Panc1 (cell line): ENCODE results near the gene AQP5. TPM values are rescaled to one million over a fixed set of nuclear protein-coding genes. Genes with fewer than 3 reads are reported as not detected.

Source experiments
- ATAC-seq: fragments of 200-7000 bp; cut with Tn5 transposase; 2 replicates; pipeline ENCODE4 v1.9.1; 2020; ENCODE audit warnings: mild to moderate bottlenecking, moderate library complexity
- BruUV-seq: library from RNA; stranded (reverse); fragments of 400-500 nt; replicated peaks from 2 replicates; lab custom pipeline; 2021; lab: Mats Ljungman, UMichigan
- CTCF ChIA-PET: fragments of 300-600 bp; sonication (Branson Sonifier 250); formaldehyde crosslinking; loops from one replicate; lab custom pipeline; 2022; ENCODE audit warnings: antibody characterized with exemption; lab: Charles Lee
- POLR2A ChIA-PET: fragments of 300-600 bp; sonication (Branson Sonifier 250); formaldehyde crosslinking; loops from one replicate; lab custom pipeline; 2022; ENCODE audit warnings: antibody characterized with exemption; lab: Charles Lee
- DNase-seq: peaks from one replicate; pipeline ENCODE4 v3.0.0-alpha.2; 2010; ENCODE audit warnings: low read depth, low spot score
- H3K27ac ChIP-seq: 2 replicates; pipeline ENCODE4 v1.5.1; 2011; ENCODE audit warnings: mild to moderate bottlenecking, low read length, inconsistent platforms
- H3K27me3 ChIP-seq: fragments of 200-500 bp; sonication (Bioruptor generic); 2 replicates; pipeline ENCODE4 v1.6.0; 2014; ENCODE audit warnings: low read length, inconsistent platforms; ENCODE audit not compliant: control insufficient read depth, insufficient read depth
- H3K36me3 ChIP-seq: fragments of 200-500 bp; sonication (Bioruptor generic); 2 replicates; pipeline ENCODE4 v1.5.1; 2014; ENCODE audit warnings: inconsistent platforms, mild to moderate bottlenecking, low read length, moderate library complexity; ENCODE audit not compliant: control insufficient read depth, insufficient read depth
- H3K4me1 ChIP-seq: 2 replicates; pipeline ENCODE4 v1.5.1; 2011; ENCODE audit warnings: inconsistent platforms, mild to moderate bottlenecking, low read length, moderate library complexity; ENCODE audit not compliant: control insufficient read depth, insufficient read depth
- H3K4me3 ChIP-seq, 2 experiments: 2 replicates each; pipeline ENCODE4 v1.5.1; 2011 to 2012; ENCODE audit warnings: low read depth in 2 of 2, low read length in 2 of 2, mild to moderate bottlenecking in 2 of 2, inconsistent platforms in 1 of 2, moderate library complexity in 1 of 2
- H3K9me3 ChIP-seq: fragments of 200-500 bp; sonication (Bioruptor generic); 2 replicates; pipeline ENCODE4 v1.5.1; 2014; ENCODE audit warnings: low read depth, mild to moderate bottlenecking, inconsistent platforms, low read length, moderate library complexity; ENCODE audit not compliant: control insufficient read depth, insufficient read depth
- POLR2AphosphoS5 ChIP-seq: IDR thresholded peaks from 2 replicates; pipeline ENCODE4 v1.6.1; 2012; ENCODE audit warnings: mild to moderate bottlenecking, low read depth, low read length, moderate library complexity
- REST ChIP-seq, 2 experiments: IDR thresholded peaks; 2 replicates each; pipeline ENCODE4 v1.6.1; 2011 to 2012; ENCODE audit warnings: low read depth in 2 of 2, control low read depth in 1 of 2, low read length in 1 of 2, mild to moderate bottlenecking in 1 of 2, moderate library complexity in 1 of 2; ENCODE audit not compliant: insufficient read depth in 1 of 2
- SIN3A ChIP-seq: IDR thresholded peaks from 2 replicates; pipeline ENCODE4 v1.6.1; 2012; ENCODE audit warnings: low read depth, mild to moderate bottlenecking, low read length, moderate library complexity, borderline replicate concordance; ENCODE audit not compliant: insufficient read depth
- TCF7L2 ChIP-seq: IDR thresholded peaks from 2 replicates; pipeline ENCODE4 v1.6.1; 2011; ENCODE audit warnings: mild to moderate bottlenecking, low read depth, low read length, inconsistent platforms
- in situ Hi-C: cut with HindIII; loops from 2 replicates; pipeline ENCODE4 v1.10.0; 2016; ENCODE audit warnings: low sequenced_read_pairs, low pct_unique_long_range_greater_than_20kb
- intact Hi-C: fragments of 100-400 bp; cut with micrococcal nuclease; formaldehyde crosslinking; loops from one replicate; pipeline ENCODE4 v1.10.0; 2022; ENCODE audit not compliant: unreplicated experiment
- total RNA-seq: library from RNA; stranded (reverse); gene quantifications from one replicate; pipeline ENCODE4 v1.2.1, GENCODE V29; 2021; ENCODE audit not compliant: unreplicated experiment
- TF ChIP-seq, protein P1 (sequence below): fragments of 450-650 bp; IDR thresholded peaks from 2 replicates; pipeline ENCODE4 v1.5.1; 2017; ENCODE audit warnings: mild to moderate bottlenecking

Gene AQP5
- total RNA-seq, 1 experiment from 2014 or later, result 0.72 TPM

DNA sequence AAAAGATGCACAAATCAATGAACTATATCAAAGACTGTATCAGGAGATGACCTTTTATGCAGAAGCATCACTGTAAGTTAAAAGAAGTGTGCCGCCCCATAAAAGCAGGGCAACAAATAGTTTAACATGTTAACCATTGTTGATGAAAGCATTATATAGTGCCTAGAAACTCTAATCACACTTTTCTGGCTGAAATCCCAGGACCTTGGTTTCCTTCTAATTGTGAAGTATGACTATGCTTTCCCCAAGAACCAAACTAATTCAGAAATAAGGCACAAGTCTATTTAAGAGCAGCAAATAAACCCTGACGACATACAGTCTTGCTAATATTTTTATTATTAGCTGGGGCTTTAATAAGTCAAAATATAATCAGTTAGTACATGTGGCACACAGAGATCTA lies 41.9 kb downstream of the AQP5 start:
- intact Hi-C loops, result no loop called here
- no peak overlapping the region for H3K4me3 ChIP-seq
- ChIA-PET CTCF (interaction anchor here (0.5 kb wide), 1 partner anchor 8 kb away, joined by 5 read pairs; no protein-coding TSS in a partner anchor), POLR2A (no interaction called here)
- in situ Hi-C loops, result no loop called here
- DNase-seq (no peak), ATAC-seq (no peak)
- no peaks in the 10 kb centered on the region for H3K9me3 ChIP-seq
- H3K27ac ChIP-seq, result no peak overlapping the region
- no peak for TF ChIP-seq POLR2AphosphoS5
- TF ChIP-seq, protein P1, sequence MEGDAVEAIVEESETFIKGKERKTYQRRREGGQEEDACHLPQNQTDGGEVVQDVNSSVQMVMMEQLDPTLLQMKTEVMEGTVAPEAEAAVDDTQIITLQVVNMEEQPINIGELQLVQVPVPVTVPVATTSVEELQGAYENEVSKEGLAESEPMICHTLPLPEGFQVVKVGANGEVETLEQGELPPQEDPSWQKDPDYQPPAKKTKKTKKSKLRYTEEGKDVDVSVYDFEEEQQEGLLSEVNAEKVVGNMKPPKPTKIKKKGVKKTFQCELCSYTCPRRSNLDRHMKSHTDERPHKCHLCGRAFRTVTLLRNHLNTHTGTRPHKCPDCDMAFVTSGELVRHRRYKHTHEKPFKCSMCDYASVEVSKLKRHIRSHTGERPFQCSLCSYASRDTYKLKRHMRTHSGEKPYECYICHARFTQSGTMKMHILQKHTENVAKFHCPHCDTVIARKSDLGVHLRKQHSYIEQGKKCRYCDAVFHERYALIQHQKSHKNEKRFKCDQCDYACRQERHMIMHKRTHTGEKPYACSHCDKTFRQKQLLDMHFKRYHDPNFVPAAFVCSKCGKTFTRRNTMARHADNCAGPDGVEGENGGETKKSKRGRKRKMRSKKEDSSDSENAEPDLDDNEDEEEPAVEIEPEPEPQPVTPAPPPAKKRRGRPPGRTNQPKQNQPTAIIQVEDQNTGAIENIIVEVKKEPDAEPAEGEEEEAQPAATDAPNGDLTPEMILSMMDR, result no peak
- TF ChIP-seq TCF7L2, result no peak
- no peak for TF ChIP-seq REST (IDR thresholded peaks at IDR 0.05; ENCODE audit: insufficient read depth in 1 of 2, low read depth in 2 of 2, low read length in 1 of 2)
- TF ChIP-seq SIN3A, result no peak
- H3K27me3 ChIP-seq, result no peaks in the 10 kb centered on the region
- peaks cover 16% of the 10 kb centered on the region for H3K4me1 ChIP-seq
- H3K36me3 ChIP-seq, result peaks cover 70% of the 10 kb centered on the region
- no TSS peak for BruUV-seq

GRCh38 chr12:50004696-50005095 lies 43.0 kb downstream of the AQP5 start:
- peaks cover 62% of the 10 kb centered on the region for H3K36me3 ChIP-seq
- in situ Hi-C loops (no loop called here), intact Hi-C loops (no loop called here)
- H3K27me3 ChIP-seq, result no peaks in the 10 kb centered on the region
- H3K9me3 ChIP-seq, result no peaks in the 10 kb centered on the region
- H3K27ac ChIP-seq, result no peak overlapping the region
- ChIA-PET POLR2A (no interaction called here), CTCF (interaction anchor here (0.6 kb wide), 1 partner anchor 121 kb away, joined by 8 read pairs; no protein-coding TSS in a partner anchor)
- DNase-seq (no peak), ATAC-seq (no peak)
- BruUV-seq, result no TSS peak
- H3K4me1 ChIP-seq, result peaks cover 16% of the 10 kb centered on the region
- no peak overlapping the region for H3K4me3 ChIP-seq
- TF ChIP-seq TCF7L2 (no peak), SIN3A (no peak), REST (IDR thresholded peaks at IDR 0.05; ENCODE audit: insufficient read depth in 1 of 2, low read depth in 2 of 2, low read length in 1 of 2) (no peak), POLR2AphosphoS5 (no peak)
- TF ChIP-seq, protein P1, result no peak
